Measurements from ENCODE around the gene GTF2I. TPM values are rescaled to one million over a fixed set of nuclear protein-coding genes. Genes with fewer than 3 reads are reported as not detected.
"Not testable (repeated sequence)": the region's sequence is repeated elsewhere in the genome, so short reads cannot be mapped to it uniquely, and the experiment has no call there.

The GTF2I gene
- total RNA-seq, 4 donors from 2014 or later = 144 to 191 (median 156) TPM

DNA sequence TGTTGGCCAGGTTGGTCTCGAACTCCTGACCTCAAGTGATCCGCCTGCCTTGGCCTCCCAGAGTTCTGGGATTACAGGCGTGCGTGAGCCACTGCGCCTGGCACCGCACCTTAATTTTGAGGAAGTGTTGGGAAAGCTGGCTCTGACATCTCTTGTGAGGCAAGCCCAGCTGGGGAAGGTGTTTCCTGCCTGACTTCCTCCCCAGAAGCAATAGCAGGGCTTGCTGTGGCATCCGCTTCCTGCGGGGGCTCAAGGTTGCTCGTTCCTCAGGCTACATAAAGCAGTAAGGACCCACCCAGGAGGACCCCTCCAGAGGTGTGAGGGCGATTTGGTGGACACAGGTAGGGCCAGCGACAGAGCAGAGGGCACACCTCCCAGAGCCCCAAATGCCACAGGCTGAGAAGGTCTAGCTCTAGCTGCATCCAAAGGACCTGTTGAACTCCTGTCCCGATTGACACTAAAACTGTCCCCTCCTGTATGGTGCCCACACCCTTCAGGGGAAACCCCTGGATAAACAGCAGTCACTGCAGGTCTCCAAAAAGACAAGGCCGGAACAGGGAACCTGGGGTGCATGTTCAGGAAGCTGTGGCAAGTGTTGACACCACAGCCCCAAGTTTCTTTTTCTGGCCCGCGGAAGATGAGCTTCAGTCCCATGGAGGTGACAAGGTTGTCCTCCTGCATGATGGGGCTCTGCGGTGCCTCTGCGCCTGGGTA, 107.8 kb downstream of the GTF2I start:
- WGBS, 2 donors = no CpG with 5 or more reads among the region's 17 CpGs
- DNase-seq (ENCODE audit: low spot score in 2 of 2); intact Hi-C loops (cut with DNase I; ENCODE audit: low total_unique reads): not testable (repeated sequence)

DNA sequence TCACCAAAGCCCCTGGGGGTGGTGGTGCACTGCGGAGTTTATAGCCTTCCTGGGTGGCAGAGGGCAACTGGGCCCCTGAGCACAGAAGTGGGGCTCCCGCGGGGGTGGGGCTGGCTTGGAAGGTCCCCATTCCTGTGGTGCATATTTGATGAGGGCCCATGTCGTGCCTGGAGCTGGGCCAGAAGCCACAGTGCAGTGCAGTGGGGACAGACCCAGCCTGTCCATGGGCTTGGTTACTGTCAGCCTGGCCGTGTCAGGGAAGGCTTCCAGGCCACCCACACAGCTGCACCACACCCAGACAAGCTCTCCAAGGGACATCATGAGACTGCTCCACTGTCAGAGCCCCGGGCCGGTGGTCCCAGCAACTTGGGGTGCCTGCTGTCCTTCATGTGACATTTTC, 109.0 kb downstream of the GTF2I start:
- H3K4me3 ChIP-seq (ENCODE audit: low read depth, poor library complexity, severe bottlenecking); intact Hi-C loops (cut with DNase I; ENCODE audit: low total_unique reads); DNase-seq (ENCODE audit: low spot score in 2 of 2): not testable (repeated sequence)
- no CpG with 5 or more reads among the region's 7 CpGs for WGBS, 2 donors

More for the DNA sequence above, 107.8 kb downstream of the GTF2I start:
- not testable (repeated sequence) for H3K4me3 ChIP-seq (ENCODE audit: low read depth, poor library complexity, severe bottlenecking)

- whole genome bisulfite sequencing, 2 donors = 72% methylated on average over 6 of the region's 10 CpGs; no CpG with 5 or more reads in 1 of the 2 donors
- DNase-seq (ENCODE audit: low spot score in 2 of 2) = peak in 1 of 2 donors; percentile 39
These were observed 109.5 kb downstream of the GTF2I start for GRCh38 chr7:74766991-74767390.

DNA sequence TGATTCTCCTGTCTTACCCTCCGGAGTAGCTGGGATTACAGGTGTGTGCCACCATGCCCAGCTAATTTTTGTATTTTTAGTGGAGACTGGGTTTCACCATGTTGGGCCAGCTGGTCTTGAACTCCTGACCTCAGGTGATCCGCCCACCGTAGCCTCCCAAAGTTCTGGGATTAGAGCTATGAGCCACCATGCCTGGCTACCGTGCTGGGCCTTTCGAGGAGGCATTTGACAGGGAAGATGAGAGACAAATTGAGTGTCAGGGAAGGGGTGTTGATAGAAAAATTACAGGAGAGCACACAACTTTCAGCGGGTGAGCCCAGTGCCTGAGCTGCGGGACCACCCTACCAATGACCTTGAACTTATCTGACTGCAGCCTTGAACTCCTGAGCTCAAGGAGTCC, 112.5 kb downstream of the GTF2I start:
- 83 to 88% methylated on average over 2 to 5 of the region's 7 CpGs for WGBS, 2 donors
- H3K4me3 ChIP-seq (ENCODE audit: low read depth, poor library complexity, severe bottlenecking); intact Hi-C loops (cut with DNase I; ENCODE audit: low total_unique reads): not testable (repeated sequence)
- DNase-seq (ENCODE audit: low spot score in 2 of 2) = peak in 1 of 2 donors; percentile 46

More at GRCh38 chr7:74766991-74767390, 109.5 kb downstream of the GTF2I start:
- intact Hi-C loops (cut with DNase I; ENCODE audit: low total_unique reads); H3K4me3 ChIP-seq (ENCODE audit: low read depth, poor library complexity, severe bottlenecking): not testable (repeated sequence)

- DNase-seq (ENCODE audit: low spot score in 2 of 2) = peak in 1 of 2 donors; percentile 32
- H3K4me3 ChIP-seq (ENCODE audit: low read depth, poor library complexity, severe bottlenecking); intact Hi-C loops (cut with DNase I; ENCODE audit: low total_unique reads): not testable (repeated sequence)
- 100% methylated on average over 1 to 2 of the region's 6 CpGs for WGBS, 2 donors
These were observed 114.6 kb downstream of the GTF2I start for GRCh38 chr7:74772093-74772492.

DNA sequence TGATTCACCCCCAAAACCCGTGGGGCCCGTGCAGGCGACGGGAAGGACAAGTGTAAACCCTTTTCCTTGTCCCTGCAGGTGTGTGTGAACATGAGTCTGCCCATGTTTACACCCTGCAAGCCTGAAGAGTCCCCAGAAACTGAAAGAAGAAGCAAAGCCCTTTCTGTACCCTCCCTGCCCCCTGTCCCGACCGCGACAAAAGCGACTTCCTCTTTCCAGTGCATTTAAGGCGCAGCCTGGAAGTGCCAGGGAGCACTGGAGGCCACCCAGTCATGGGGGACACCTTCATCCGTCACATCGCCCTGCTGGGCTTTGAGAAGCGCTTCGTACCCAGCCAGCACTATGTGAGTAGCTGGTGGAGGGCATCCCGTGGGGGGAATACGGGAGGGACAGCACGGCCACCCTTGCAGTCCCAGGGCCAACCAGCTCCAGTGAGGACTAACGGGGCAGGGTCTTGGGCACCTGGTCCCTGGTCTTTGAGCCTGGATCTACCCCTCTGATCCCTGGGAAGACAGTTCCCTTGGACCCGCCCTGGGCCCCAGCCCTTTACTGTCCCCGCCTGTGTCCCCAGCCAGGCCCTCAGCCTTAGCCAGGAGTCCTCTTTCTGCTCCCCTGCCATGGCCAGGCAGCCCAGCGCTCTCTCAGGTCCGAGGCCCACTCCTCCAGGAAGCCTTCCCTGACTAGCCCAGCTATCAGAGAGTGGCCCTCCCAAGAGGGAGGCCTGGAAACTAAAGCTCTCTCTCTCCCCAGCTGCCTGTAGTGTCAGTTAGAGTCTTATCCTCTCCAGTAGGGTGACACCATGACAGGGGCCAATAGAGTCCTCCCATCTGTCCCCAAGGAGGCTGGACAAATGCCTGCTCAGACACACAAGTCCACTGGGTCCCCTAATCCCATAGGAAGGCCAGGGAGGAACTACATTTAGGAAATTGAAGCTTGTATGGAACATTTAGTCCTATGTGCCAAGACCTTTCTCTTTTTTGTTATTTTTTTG, 116.5 kb downstream of the GTF2I start, which contains the start of gene NCF1:
Gene NCF1, plus strand, starts transcription at position 252 of the 991 bp plus-strand sequence. Its CDS starts 21 bp downstream, at position 273.
- no CpG with 5 or more reads among the region's 21 CpGs for WGBS, 2 donors
- H3K4me3 ChIP-seq (ENCODE audit: low read depth, poor library complexity, severe bottlenecking); DNase-seq (ENCODE audit: low spot score in 2 of 2); intact Hi-C loops (cut with DNase I; ENCODE audit: low total_unique reads): not testable (repeated sequence)

GRCh38 chr7:74775111-74775510, 117.6 kb downstream of the GTF2I start:
- DNase-seq (ENCODE audit: low spot score in 2 of 2); H3K4me3 ChIP-seq (ENCODE audit: low read depth, poor library complexity, severe bottlenecking); intact Hi-C loops (cut with DNase I; ENCODE audit: low total_unique reads): not testable (repeated sequence)
- WGBS, 2 donors = no CpG with 5 or more reads among the region's 6 CpGs

- H3K4me3 ChIP-seq (ENCODE audit: low read depth, poor library complexity, severe bottlenecking); DNase-seq (ENCODE audit: low spot score in 2 of 2); intact Hi-C loops (cut with DNase I; ENCODE audit: low total_unique reads): not testable (repeated sequence)
- WGBS, 2 donors = no CpG with 5 or more reads among the region's 17 CpGs
These were observed 121.5 kb downstream of the GTF2I start for GRCh38 chr7:74779053-74779452.

- intact Hi-C loops (cut with DNase I; ENCODE audit: low total_unique reads); DNase-seq (ENCODE audit: low spot score in 2 of 2); H3K4me3 ChIP-seq (ENCODE audit: low read depth, poor library complexity, severe bottlenecking): not testable (repeated sequence)
- 79% methylated on average over 4 of the region's 6 CpGs; no CpG with 5 or more reads in 1 of the 2 donors for WGBS, 2 donors
These were observed 124.2 kb downstream of the GTF2I start for GRCh38 chr7:74781746-74782145.

- DNase-seq (ENCODE audit: low spot score in 2 of 2) = peak in 1 of 2 donors; percentile 62
- WGBS, 2 donors = 70 to 73% methylated on average over 2 of the region's 5 CpGs
- intact Hi-C loops (cut with DNase I; ENCODE audit: low total_unique reads); H3K4me3 ChIP-seq (ENCODE audit: low read depth, poor library complexity, severe bottlenecking): not testable (repeated sequence)
These were observed 126.1 kb downstream of the GTF2I start for GRCh38 chr7:74783595-74783994.

DNA sequence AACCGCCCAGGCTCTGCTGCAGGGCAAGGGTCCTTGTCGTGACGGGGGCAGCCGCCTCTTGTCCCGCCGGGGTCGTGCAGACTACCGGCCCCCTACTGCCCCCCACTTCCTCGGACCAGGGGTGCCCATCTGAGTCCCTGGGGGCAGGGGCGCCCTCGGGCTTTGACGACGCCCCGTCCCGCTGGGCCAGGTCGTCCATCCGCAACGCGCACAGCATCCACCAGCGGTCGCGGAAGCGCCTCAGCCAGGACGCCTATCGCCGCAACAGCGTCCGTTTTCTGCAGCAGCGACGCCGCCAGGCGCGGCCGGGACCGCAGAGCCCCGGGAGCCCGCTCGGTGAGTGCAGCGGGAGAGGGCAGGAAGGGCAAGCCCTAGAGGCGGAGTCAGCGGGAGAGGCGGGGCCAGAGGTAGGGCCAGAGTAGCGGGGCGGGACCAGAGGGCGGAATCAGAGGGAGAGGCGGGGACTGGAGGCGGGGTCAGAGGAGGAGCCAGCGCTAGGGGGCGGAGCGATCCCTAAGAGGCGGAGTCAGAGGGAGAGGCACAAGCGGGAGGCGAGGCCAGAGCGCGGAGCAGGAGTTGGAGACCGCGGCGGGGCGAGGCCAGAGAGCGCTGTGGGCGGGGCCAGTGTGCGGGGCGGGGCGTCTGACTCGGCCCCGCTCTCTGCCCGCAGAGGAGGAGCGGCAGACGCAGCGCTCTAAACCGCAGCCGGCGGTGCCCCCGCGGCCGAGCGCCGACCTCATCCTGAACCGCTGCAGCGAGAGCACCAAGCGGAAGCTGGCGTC, 131.0 kb downstream of the GTF2I start:
- WGBS, 2 donors = 1% methylated on average over 14 of the region's 82 CpGs; no CpG with 5 or more reads in 1 of the 2 donors
- H3K4me3 ChIP-seq (ENCODE audit: low read depth, poor library complexity, severe bottlenecking); intact Hi-C loops (cut with DNase I; ENCODE audit: low total_unique reads): not testable (repeated sequence)

GRCh38 chr7:74789200-74789736, 131.8 kb downstream of the GTF2I start:
- intact Hi-C loops (cut with DNase I; ENCODE audit: low total_unique reads); H3K4me3 ChIP-seq (ENCODE audit: low read depth, poor library complexity, severe bottlenecking); DNase-seq (ENCODE audit: low spot score in 2 of 2): not testable (repeated sequence)
- WGBS, 2 donors = no CpG with 5 or more reads among the region's 24 CpGs

More for the DNA sequence above, 131.0 kb downstream of the GTF2I start:
- DNase-seq (ENCODE audit: low spot score in 2 of 2) = peak; percentile 95 to 99

GRCh38 chr7:74797848-74798622, 140.5 kb downstream of the GTF2I start:
- WGBS, 2 donors = 70% methylated on average over 2 of the region's 27 CpGs; no CpG with 5 or more reads in 1 of the 2 donors
- H3K4me3 ChIP-seq (ENCODE audit: low read depth, poor library complexity, severe bottlenecking); DNase-seq (ENCODE audit: low spot score in 2 of 2); intact Hi-C loops (cut with DNase I; ENCODE audit: low total_unique reads): not testable (repeated sequence)

Measured in lower leg skin (tissue), 4 donors.